ENCODE results near the gene MUC13. TPM values are rescaled to one million over a fixed set of nuclear protein-coding genes. Genes with fewer than 3 reads are reported as not detected.

The MUC13 gene
- total RNA-seq, 1 experiment from 2014 or later, result 0.22 TPM

DNA sequence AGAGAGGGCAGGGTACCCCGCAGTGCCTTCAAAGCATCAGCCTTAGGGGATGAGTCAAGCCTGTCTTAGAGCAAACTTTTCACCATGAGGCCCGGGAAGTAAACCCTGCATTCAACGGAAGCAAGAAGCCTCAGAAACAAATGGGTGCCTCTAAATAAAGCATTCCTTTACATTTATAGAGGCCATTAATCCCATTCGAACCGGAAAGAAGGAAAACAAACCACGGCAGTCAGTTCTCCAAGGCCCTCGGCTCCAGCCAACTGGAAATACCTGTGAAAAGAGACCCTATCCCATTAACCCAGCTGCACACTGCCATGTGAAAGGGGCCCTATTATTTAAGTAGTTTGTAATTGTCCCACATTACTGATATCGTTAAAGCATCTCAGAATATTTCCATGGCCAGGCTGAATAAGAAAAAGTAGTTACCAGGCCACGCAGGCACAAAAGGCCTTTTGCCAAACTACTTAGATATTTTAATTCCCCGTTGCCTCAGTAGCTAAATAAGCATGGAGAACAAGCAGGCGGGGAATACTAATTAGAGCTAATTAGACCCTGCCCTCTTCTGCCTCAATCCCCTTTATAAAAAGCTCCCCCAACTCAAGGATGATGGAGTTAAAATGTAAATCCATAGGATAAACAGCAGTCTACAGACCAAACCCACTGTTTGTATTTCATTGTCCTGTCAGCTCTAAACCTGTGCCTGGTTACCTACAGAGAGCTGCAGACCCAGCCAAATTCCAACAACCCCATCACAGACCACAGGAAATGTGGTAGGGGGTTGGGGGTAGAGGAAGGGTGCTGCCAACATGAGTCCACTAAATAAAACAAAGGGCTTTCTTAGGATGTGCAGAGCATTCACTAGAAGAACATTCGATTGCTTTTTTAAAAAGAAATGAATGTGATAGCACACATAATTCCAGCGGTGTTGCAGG, 51.5 kb downstream of the MUC13 start:
- peaks cover 12% of the 10 kb centered on the region; the same call in 1 of the 2 replicates for H3K36me3 Mint-ChIP-seq
- TF ChIP-seq ZNF671 (CRISPR knock-in tag; IDR thresholded peaks at IDR 0.05) (no peak), ZNF317 (CRISPR knock-in tag; IDR thresholded peaks at IDR 0.05; ENCODE audit: borderline replicate concordance, low read depth) (no peak), NFATC4 (CRISPR knock-in tag; IDR thresholded peaks at IDR 0.05) (no peak), NR3C1 (CRISPR knock-in tag; conservative IDR thresholded peaks at IDR 0.05; ENCODE audit: low read depth) (no peak)
- no peaks in the 10 kb centered on the region for H3K27me3 Mint-ChIP-seq (ENCODE audit: low read depth)
- peaks cover 68% of the 10 kb centered on the region for H3K4me1 Mint-ChIP-seq
- peak overlapping the region; percentile 97 for H3K27ac Mint-ChIP-seq
- POLR2A ChIA-PET, result interaction anchor here (1.2 kb wide), 1 partner anchor 55 kb away, joined by 4 read pairs; no protein-coding TSS in a partner anchor
- H3K4me3 Mint-ChIP-seq, result peak overlapping the region; percentile 88
- DNase-seq (ENCODE audit: low spot score) (no peak), ATAC-seq (no peak)
- CTCF ChIA-PET, result interaction anchor here (1.3 to 2.5 kb wide), 4 partner anchors 18 to 122 kb away, joined by 3 to 10 read pairs (median 8); no protein-coding TSS in a partner anchor
- H3K9me3 Mint-ChIP-seq, result no peaks in the 10 kb centered on the region

DNA sequence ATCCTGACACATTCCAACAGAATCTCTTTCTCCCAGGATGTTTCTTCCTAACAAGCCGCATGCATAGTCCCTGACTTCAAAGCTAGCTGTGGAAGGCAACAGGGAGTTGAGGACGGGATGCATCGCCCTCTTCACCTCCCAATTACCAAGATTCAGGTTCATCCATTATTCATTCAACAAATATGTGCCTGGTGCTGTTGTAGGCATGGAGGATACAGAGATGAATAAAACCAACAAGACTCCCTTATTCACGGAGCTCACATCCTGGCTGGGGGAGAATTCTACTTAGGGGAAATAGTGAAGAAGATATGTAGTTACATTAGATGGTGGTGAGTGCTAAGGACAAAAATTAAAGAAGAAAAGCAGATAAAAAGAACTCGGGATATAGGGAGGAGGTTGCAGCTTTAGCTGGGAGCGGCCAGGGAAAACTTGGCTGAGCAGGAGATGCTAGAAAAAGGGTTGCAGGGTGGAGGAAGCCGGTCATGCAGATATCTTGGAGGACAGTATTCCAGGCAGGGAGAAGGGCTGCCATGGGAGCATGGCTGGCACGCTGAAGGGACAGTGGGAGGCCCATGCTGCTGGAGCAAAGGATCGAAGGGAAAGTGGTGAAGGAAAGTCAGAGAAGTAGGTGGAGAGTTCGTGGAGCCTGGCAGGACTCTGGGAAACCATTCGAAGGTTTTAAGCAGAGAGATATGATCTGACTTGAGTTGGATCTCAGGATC, 52.4 kb downstream of the MUC13 start:
- ATAC-seq (no peak), DNase-seq (ENCODE audit: low spot score) (no peak)
- ChIA-PET CTCF (interaction anchor here (0.6 to 2.5 kb wide), 3 partner anchors 19 to 121 kb away, joined by 5 to 10 read pairs (median 10); no protein-coding TSS in a partner anchor), POLR2A (interaction anchor here (1.2 kb wide), 1 partner anchor 54 kb away, joined by 4 read pairs; no protein-coding TSS in a partner anchor)
- Mint-ChIP-seq H3K4me1 (peaks cover 67% of the 10 kb centered on the region), H3K27me3 (ENCODE audit: low read depth) (no peaks in the 10 kb centered on the region), H3K27ac (peak overlapping the region; percentile 96), H3K9me3 (no peaks in the 10 kb centered on the region), H3K36me3 (peaks cover 12% of the 10 kb centered on the region; the same call in 1 of the 2 replicates), H3K4me3 (peak overlapping the region; percentile 41)
- no peak for TF ChIP-seq ZNF138 (CRISPR knock-in tag; conservative IDR thresholded peaks at IDR 0.05)
- no peak for TF ChIP-seq PRRX2 (CRISPR knock-in tag; IDR thresholded peaks at IDR 0.05)
- TF ChIP-seq EMX1 (CRISPR knock-in tag; IDR thresholded peaks at IDR 0.05), result no peak
- TF ChIP-seq, protein P1, sequence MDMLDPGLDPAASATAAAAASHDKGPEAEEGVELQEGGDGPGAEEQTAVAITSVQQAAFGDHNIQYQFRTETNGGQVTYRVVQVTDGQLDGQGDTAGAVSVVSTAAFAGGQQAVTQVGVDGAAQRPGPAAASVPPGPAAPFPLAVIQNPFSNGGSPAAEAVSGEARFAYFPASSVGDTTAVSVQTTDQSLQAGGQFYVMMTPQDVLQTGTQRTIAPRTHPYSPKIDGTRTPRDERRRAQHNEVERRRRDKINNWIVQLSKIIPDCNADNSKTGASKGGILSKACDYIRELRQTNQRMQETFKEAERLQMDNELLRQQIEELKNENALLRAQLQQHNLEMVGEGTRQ (CRISPR knock-in tag; IDR thresholded peaks at IDR 0.05), result no peak
- no peak for TF ChIP-seq ZNF317 (CRISPR knock-in tag; IDR thresholded peaks at IDR 0.05; ENCODE audit: borderline replicate concordance, low read depth)
- TF ChIP-seq, protein P2, sequence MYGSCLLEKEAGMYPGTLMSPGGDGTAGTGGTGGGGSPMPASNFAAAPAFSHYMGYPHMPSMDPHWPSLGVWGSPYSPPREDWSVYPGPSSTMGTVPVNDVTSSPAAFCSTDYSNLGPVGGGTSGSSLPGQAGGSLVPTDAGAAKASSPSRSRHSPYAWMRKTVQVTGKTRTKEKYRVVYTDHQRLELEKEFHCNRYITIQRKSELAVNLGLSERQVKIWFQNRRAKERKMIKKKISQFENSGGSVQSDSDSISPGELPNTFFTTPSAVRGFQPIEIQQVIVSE (CRISPR knock-in tag; IDR thresholded peaks at IDR 0.05; ENCODE audit: borderline replicate concordance), result no peak
- TF ChIP-seq, protein P3, sequence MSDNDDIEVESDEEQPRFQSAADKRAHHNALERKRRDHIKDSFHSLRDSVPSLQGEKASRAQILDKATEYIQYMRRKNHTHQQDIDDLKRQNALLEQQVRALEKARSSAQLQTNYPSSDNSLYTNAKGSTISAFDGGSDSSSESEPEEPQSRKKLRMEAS (CRISPR knock-in tag; IDR thresholded peaks at IDR 0.05), result no peak
- no peak for TF ChIP-seq MYBL2 (CRISPR knock-in tag; IDR thresholded peaks at IDR 0.05)
- TF ChIP-seq ZNF219 (CRISPR knock-in tag; IDR thresholded peaks at IDR 0.05; ENCODE audit: borderline replicate concordance), result no peak
- TF ChIP-seq, protein P4, sequence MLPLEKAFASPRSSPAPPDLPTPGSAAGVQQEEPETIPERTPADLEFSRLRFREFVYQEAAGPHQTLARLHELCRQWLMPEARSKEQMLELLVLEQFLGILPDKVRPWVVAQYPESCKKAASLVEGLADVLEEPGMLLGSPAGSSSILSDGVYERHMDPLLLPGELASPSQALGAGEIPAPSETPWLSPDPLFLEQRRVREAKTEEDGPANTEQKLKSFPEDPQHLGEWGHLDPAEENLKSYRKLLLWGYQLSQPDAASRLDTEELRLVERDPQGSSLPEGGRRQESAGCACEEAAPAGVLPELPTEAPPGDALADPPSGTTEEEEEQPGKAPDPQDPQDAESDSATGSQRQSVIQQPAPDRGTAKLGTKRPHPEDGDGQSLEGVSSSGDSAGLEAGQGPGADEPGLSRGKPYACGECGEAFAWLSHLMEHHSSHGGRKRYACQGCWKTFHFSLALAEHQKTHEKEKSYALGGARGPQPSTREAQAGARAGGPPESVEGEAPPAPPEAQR (CRISPR knock-in tag; IDR thresholded peaks at IDR 0.05), result no peak
- TF ChIP-seq, protein P5, sequence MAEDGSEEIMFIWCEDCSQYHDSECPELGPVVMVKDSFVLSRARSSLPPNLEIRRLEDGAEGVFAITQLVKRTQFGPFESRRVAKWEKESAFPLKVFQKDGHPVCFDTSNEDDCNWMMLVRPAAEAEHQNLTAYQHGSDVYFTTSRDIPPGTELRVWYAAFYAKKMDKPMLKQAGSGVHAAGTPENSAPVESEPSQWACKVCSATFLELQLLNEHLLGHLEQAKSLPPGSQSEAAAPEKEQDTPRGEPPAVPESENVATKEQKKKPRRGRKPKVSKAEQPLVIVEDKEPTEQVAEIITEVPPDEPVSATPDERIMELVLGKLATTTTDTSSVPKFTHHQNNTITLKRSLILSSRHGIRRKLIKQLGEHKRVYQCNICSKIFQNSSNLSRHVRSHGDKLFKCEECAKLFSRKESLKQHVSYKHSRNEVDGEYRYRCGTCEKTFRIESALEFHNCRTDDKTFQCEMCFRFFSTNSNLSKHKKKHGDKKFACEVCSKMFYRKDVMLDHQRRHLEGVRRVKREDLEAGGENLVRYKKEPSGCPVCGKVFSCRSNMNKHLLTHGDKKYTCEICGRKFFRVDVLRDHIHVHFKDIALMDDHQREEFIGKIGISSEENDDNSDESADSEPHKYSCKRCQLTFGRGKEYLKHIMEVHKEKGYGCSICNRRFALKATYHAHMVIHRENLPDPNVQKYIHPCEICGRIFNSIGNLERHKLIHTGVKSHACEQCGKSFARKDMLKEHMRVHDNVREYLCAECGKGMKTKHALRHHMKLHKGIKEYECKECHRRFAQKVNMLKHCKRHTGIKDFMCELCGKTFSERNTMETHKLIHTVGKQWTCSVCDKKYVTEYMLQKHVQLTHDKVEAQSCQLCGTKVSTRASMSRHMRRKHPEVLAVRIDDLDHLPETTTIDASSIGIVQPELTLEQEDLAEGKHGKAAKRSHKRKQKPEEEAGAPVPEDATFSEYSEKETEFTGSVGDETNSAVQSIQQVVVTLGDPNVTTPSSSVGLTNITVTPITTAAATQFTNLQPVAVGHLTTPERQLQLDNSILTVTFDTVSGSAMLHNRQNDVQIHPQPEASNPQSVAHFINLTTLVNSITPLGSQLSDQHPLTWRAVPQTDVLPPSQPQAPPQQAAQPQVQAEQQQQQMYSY (CRISPR knock-in tag; IDR thresholded peaks at IDR 0.05), result no peak
- TF ChIP-seq, protein P6, sequence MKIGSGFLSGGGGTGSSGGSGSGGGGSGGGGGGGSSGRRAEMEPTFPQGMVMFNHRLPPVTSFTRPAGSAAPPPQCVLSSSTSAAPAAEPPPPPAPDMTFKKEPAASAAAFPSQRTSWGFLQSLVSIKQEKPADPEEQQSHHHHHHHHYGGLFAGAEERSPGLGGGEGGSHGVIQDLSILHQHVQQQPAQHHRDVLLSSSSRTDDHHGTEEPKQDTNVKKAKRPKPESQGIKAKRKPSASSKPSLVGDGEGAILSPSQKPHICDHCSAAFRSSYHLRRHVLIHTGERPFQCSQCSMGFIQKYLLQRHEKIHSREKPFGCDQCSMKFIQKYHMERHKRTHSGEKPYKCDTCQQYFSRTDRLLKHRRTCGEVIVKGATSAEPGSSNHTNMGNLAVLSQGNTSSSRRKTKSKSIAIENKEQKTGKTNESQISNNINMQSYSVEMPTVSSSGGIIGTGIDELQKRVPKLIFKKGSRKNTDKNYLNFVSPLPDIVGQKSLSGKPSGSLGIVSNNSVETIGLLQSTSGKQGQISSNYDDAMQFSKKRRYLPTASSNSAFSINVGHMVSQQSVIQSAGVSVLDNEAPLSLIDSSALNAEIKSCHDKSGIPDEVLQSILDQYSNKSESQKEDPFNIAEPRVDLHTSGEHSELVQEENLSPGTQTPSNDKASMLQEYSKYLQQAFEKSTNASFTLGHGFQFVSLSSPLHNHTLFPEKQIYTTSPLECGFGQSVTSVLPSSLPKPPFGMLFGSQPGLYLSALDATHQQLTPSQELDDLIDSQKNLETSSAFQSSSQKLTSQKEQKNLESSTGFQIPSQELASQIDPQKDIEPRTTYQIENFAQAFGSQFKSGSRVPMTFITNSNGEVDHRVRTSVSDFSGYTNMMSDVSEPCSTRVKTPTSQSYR (CRISPR knock-in tag; IDR thresholded peaks at IDR 0.05), result no peak

Data from WTC11 (cell line).